Measurements from ENCODE around the gene MYL4.
"Not testable (repeated sequence)": the region's sequence is repeated elsewhere in the genome, so short reads cannot be mapped to it uniquely, and the experiment has no call there.

MYL4 gene

GRCh38 chr17:47208744-47209488 is at the start of gene MYL4:
Gene MYL4 (plus strand): TSS chr17:47209348. CDS start chr17:47209423, 75 bp downstream.
- DNase-seq (ENCODE audit: low spot score) = no peak

GRCh38 chr17:47162013-47162622 is 47.0 kb upstream of the MYL4 start:
- no peak for DNase-seq (ENCODE audit: low spot score)

- no peak for DNase-seq (ENCODE audit: low spot score)
These were observed 44.9 kb upstream of the MYL4 start for GRCh38 chr17:47164263-47164662.

GRCh38 chr17:47165137-47165536 is 44.0 kb upstream of the MYL4 start:
- DNase-seq (ENCODE audit: low spot score) = no peak

GRCh38 chr17:47166854-47167253 is 42.3 kb upstream of the MYL4 start:
- not testable (repeated sequence) for DNase-seq (ENCODE audit: low spot score)

GRCh38 chr17:47168896-47169295 is 40.3 kb upstream of the MYL4 start:
- DNase-seq (ENCODE audit: low spot score) = not testable (repeated sequence)

- DNase-seq (ENCODE audit: low spot score) = no peak
These were observed 38.4 kb upstream of the MYL4 start for GRCh38 chr17:47170710-47171109.

- no peak for DNase-seq (ENCODE audit: low spot score)
These were observed 36.2 kb upstream of the MYL4 start for GRCh38 chr17:47172696-47173565.

GRCh38 chr17:47174823-47175222 is 34.3 kb upstream of the MYL4 start:
- not testable (repeated sequence) for DNase-seq (ENCODE audit: low spot score)

GRCh38 chr17:47176389-47176826 is 32.7 kb upstream of the MYL4 start:
- DNase-seq (ENCODE audit: low spot score) = no peak

GRCh38 chr17:47177261-47177660 is 31.9 kb upstream of the MYL4 start:
- DNase-seq (ENCODE audit: low spot score) = no peak

- no peak for DNase-seq (ENCODE audit: low spot score)
These were observed 30.0 kb upstream of the MYL4 start for GRCh38 chr17:47179141-47179540.

GRCh38 chr17:47180337-47180736 is 28.8 kb upstream of the MYL4 start:
- DNase-seq (ENCODE audit: low spot score) = no peak

GRCh38 chr17:47180988-47181387 is 28.2 kb upstream of the MYL4 start:
- DNase-seq (ENCODE audit: low spot score) = not testable (repeated sequence)

- no peak for DNase-seq (ENCODE audit: low spot score)
These were observed 24.5 kb upstream of the MYL4 start for GRCh38 chr17:47184681-47185080.

- DNase-seq (ENCODE audit: low spot score) = peak; percentile 10
These were observed 20.8 kb upstream of the MYL4 start for GRCh38 chr17:47188271-47188875.

GRCh38 chr17:47188876-47189731 is 20.0 kb upstream of the MYL4 start, which contains the start of gene CDC27:
Gene CDC27 (minus strand): TSS chr17:47189295. CDS start chr17:47189172, 123 bp downstream.
- DNase-seq (ENCODE audit: low spot score) = peak; percentile 86

GRCh38 chr17:47189732-47190237 is 19.4 kb upstream of the MYL4 start:
- no peak for DNase-seq (ENCODE audit: low spot score)

- DNase-seq (ENCODE audit: low spot score) = no peak
These were observed 18.9 kb upstream of the MYL4 start for GRCh38 chr17:47190243-47190642.

GRCh38 chr17:47190770-47191169 is 18.4 kb upstream of the MYL4 start:
- DNase-seq (ENCODE audit: low spot score) = no peak

GRCh38 chr17:47192554-47192953 is 16.6 kb upstream of the MYL4 start:
- no peak for DNase-seq (ENCODE audit: low spot score)

All from HuH-7 (cell line).